Brain microvascular endothelial cell (primary cell): ENCODE results near the gene RBM12.
"Not testable (repeated sequence)": the region's sequence is repeated elsewhere in the genome, so short reads cannot be mapped to it uniquely, and the experiment has no call there.

Experiments
- DNase-seq: peaks from one replicate; pipeline ENCODE4 v3.0.0-alpha.2; 2020
- H3K27ac ChIP-seq: fragments of 250-450 bp; sonication (Bioruptor Pico); 2 replicates; pipeline ENCODE4 v1.5.1; 2020; ENCODE audit warnings: mild to moderate bottlenecking, moderate library complexity
- H3K27me3 ChIP-seq: fragments of 250-450 bp; sonication (Bioruptor Pico); replicated peaks from 2 replicates; pipeline ENCODE4 v1.5.1; 2020; ENCODE audit warnings: mild to moderate bottlenecking
- H3K36me3 ChIP-seq: fragments of 250-450 bp; sonication (Bioruptor Pico); replicated peaks from 2 replicates; pipeline ENCODE4 v1.5.1; 2020; ENCODE audit warnings: mild to moderate bottlenecking
- H3K4me3 ChIP-seq: 2 replicates; pipeline ENCODE4 v1.5.1; 2011; ENCODE audit warnings: low read depth, mild to moderate bottlenecking, control low read depth, low read length, moderate library complexity
- in situ Hi-C: cut with HindIII; loops from 2 replicates; pipeline ENCODE4 v1.10.0; 2017; ENCODE audit warnings: low sequenced_read_pairs, low pct_ligation_motif_present
- TF ChIP-seq, protein P1 (sequence below): IDR thresholded peaks from 2 replicates; pipeline ENCODE4 v1.5.1; 2011; ENCODE audit warnings: low read depth, mild to moderate bottlenecking, moderate library complexity, low read length, control low read depth, inconsistent platforms; ENCODE audit errors: missing control alignments

Gene RBM12

GRCh38 chr20:35709259-35709658 lies 44.6 kb upstream of the RBM12 start:
- DNase-seq: no peak
- Histone ChIP-seq H3K4me3 (no peak overlapping the region), H3K27me3 (no peaks in the 10 kb centered on the region), H3K36me3 (peaks cover 79% of the 10 kb centered on the region), H3K27ac (no peak overlapping the region)
- TF ChIP-seq, protein P1, sequence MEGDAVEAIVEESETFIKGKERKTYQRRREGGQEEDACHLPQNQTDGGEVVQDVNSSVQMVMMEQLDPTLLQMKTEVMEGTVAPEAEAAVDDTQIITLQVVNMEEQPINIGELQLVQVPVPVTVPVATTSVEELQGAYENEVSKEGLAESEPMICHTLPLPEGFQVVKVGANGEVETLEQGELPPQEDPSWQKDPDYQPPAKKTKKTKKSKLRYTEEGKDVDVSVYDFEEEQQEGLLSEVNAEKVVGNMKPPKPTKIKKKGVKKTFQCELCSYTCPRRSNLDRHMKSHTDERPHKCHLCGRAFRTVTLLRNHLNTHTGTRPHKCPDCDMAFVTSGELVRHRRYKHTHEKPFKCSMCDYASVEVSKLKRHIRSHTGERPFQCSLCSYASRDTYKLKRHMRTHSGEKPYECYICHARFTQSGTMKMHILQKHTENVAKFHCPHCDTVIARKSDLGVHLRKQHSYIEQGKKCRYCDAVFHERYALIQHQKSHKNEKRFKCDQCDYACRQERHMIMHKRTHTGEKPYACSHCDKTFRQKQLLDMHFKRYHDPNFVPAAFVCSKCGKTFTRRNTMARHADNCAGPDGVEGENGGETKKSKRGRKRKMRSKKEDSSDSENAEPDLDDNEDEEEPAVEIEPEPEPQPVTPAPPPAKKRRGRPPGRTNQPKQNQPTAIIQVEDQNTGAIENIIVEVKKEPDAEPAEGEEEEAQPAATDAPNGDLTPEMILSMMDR: no peak
- in situ Hi-C loops: no loop called here

GRCh38 chr20:35708502-35708901 lies 43.8 kb upstream of the RBM12 start:
- Histone ChIP-seq H3K27ac (no peak overlapping the region), H3K27me3 (no peaks in the 10 kb centered on the region), H3K36me3 (peaks cover 80% of the 10 kb centered on the region), H3K4me3 (no peak overlapping the region)
- TF ChIP-seq, protein P1: no peak
- DNase-seq: no peak
- in situ Hi-C loops: no loop called here

DNA sequence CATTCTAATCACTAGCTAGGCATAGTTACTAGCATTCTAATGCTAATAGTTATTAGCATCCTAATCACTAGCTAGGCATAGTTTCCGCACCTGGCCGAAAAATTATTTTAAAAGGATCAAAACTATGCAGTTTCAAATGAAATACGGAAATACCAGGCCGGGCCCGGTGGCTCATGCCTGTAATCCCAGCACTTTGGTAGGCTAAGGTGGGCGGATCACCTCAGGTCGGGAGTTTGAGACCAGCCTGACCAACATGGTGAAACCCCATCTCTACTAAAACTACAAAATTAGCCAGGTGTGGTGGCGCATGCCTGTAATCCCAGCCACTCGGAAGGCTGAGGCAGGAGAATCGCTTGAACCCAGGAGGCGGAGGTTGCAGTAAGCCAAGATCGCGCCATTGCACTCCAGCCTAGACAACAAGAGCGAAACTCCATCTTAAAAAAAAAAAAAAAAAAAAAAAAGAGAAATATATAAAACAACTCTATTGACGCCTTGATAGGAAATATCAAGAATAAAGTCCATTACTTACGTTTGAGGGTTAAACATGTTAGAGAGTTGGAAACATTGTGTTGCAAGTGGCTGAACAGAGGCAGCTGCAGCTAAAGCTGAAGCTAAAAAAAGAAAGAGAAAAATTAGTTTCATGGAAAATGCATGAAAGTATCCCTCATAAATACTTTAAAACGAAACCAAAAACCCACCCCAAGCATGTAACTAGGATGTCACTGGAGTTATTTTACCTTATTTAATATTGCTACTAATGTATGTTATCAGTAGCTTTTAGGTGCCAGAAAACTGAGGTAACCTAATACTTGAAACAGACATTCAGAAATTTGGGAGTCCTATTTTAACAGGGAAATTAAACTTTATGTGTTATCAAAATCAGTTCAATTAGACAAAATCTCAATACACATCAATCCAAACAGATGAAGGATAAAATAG lies 42.2 kb upstream of the RBM12 start:
- not testable (repeated sequence) for H3K27ac ChIP-seq

DNA sequence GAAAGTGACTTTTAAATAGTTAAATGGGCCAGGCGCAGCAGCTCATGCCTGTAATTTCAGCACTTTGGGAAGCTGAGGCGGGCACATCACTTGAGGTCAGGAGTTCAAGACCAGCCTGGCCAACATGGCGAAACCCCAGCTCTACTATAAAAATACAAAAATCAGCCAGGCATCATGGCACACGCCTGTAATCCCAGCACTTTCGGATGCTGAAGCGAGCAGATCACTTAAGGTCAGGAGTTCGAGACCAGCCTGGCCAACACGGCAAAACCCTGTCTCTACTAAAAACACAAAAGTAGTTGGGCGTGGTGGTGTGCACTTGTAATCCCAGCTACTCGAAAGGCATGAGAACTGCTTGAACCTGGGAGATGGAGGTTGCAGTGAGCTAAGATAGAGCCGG lies 41.2 kb upstream of the RBM12 start:
- DNase-seq, in situ Hi-C loops: not testable (repeated sequence)

More for the DNA sequence above, 42.2 kb upstream of the RBM12 start:
- H3K27me3 ChIP-seq, H3K4me3 ChIP-seq, DNase-seq, in situ Hi-C loops: not testable (repeated sequence)
- H3K36me3 ChIP-seq: peaks cover 81% of the 10 kb centered on the region

GRCh38 chr20:35704514-35705261 lies 40.0 kb upstream of the RBM12 start:
- TF ChIP-seq, protein P1: no peak
- H3K27me3 ChIP-seq: no peaks in the 10 kb centered on the region
- H3K36me3 ChIP-seq: peaks cover 67% of the 10 kb centered on the region
- in situ Hi-C loops: no loop called here
- H3K27ac ChIP-seq: no peak overlapping the region
- H3K4me3 ChIP-seq: no peak overlapping the region
- no peak for DNase-seq

More for the DNA sequence above, 41.2 kb upstream of the RBM12 start:
- H3K4me3 ChIP-seq, H3K27ac ChIP-seq, H3K27me3 ChIP-seq: not testable (repeated sequence)
- peaks cover 79% of the 10 kb centered on the region for H3K36me3 ChIP-seq

DNA sequence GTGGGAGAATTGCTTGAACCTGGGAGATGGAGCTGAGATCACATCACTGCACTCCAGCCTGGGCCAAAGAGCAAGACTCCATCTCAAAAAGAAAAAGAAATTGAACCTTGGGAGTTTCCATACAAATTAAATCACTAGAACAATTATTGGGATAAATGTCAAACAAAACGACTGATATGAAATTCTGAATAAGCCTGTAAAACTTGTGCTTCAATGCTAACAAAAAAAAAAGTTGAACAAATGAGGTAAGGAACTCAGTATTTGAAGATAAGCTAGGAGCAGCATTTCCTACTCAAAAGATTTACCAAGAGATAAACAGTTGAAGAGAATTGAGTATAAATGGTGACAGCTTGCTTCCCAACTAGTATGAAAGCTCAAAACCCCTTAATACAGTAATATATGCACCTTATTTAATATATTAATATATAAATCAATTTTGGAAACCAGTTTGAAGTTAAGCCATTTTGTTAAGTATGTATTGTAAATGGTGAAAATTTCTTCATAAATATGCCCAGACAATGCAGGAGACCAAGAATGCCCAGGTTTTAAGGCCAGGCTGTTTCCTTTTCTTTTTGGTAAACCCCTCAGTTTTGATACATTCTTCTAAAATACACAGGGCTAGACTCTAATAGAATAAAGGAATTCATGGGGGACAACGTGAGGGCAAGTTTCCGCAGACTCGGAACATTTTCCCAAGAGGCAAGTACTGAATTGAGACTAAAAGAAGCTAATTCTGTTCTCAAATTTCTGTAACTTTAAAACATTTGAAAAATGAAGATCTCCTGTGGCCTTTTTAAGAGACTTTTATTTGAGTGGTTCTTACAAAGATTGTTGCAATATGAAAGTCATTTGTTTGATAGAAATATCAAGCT lies 38.4 kb upstream of the RBM12 start:
- in situ Hi-C loops: no loop called here
- Histone ChIP-seq H3K36me3 (peaks cover 57% of the 10 kb centered on the region), H3K4me3 (no peak overlapping the region), H3K27ac (no peak overlapping the region), H3K27me3 (no peaks in the 10 kb centered on the region)
- no peak for DNase-seq
- TF ChIP-seq, protein P1: no peak
